ENCODE measurements around the gene HDAC4.

The HDAC4 gene

DNA sequence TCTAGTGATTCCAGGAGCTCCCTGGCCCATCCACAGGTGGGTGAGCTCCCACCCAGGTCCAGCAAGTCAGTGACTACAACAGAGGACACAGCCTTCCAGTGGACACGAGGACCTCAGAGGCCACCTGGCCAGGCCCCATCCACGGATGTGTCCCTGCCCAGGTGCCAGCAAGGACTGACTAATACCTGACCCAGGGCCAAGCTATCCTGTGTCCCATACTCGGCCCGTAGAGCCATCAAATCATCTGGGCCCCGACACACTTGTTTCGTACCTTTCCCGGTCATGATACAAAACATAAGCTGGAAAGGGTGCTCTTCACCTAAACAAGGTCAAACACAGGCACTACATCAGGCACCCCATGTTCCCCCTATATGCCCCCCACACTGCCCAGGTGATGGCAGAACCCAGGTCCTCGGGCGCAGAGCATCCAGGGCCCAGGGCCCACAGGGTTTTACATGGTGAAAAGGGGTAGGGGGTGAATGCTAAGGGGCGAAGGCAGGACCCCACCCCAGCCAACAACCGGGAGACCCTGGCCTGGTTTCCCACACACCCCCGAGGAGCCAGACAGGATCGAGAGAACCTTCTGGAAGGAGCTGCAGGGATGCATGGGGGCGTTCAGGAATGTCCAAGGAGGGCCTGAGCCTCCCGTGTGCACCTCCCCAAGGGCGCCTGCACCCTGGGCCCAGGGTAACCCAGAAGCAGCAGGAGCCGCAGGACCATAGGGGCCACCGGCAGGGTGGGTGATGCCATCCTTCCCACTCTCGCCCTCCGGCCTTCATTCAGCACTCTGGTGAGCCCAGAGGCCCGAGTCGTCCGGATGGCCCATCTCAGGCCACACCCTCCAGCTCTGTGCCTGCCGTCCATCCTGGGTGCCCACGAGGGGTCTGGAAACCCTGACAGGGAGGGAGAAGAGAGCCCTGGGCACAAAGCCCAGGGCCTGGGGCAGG is 94.3 kb downstream of the HDAC4 start:
- Histone ChIP-seq H3K27me3 (replicated peaks; ENCODE audit: insufficient read depth, low read length) (no peaks in the 10 kb centered on the region), H3K36me3 (replicated peaks; ENCODE audit: insufficient read depth, low read length) (no peaks in the 10 kb centered on the region), H2AFZ (ENCODE audit: low read length) (no peak overlapping the region), H3K4me3 (ENCODE audit: low read length) (no peak overlapping the region), H3K9me3 (replicated peaks; ENCODE audit: insufficient read depth, low read length) (no peaks in the 10 kb centered on the region), H3K4me2 (ENCODE audit: low read depth, low read length) (no peak overlapping the region), H3F3A (ENCODE audit: insufficient read depth, low read length) (no peaks in the 10 kb centered on the region), H3K4me1 (ENCODE audit: low read length) (no peaks in the 10 kb centered on the region), H3K79me2 (ENCODE audit: low read length) (peaks cover 94% of the 10 kb centered on the region), H3K9ac (ENCODE audit: low read length) (no peak overlapping the region), H3K27ac (ENCODE audit: low read length) (no peak overlapping the region), H4K20me1 (ENCODE audit: insufficient read depth, low read length) (no peaks in the 10 kb centered on the region), H3K9me2 (replicated peaks; ENCODE audit: insufficient read depth, low read length) (no peaks in the 10 kb centered on the region)
- DNase-seq: no peak
- TF ChIP-seq EZH2 (optimal IDR thresholded peaks at IDR 0.05; ENCODE audit: low read depth, low read length) (no peak), EZH2phosphoT487 (IDR thresholded peaks at IDR 0.05; ENCODE audit: low read length) (no peak)
- TF ChIP-seq, protein P1, sequence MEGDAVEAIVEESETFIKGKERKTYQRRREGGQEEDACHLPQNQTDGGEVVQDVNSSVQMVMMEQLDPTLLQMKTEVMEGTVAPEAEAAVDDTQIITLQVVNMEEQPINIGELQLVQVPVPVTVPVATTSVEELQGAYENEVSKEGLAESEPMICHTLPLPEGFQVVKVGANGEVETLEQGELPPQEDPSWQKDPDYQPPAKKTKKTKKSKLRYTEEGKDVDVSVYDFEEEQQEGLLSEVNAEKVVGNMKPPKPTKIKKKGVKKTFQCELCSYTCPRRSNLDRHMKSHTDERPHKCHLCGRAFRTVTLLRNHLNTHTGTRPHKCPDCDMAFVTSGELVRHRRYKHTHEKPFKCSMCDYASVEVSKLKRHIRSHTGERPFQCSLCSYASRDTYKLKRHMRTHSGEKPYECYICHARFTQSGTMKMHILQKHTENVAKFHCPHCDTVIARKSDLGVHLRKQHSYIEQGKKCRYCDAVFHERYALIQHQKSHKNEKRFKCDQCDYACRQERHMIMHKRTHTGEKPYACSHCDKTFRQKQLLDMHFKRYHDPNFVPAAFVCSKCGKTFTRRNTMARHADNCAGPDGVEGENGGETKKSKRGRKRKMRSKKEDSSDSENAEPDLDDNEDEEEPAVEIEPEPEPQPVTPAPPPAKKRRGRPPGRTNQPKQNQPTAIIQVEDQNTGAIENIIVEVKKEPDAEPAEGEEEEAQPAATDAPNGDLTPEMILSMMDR (IDR thresholded peaks at IDR 0.05; ENCODE audit: low read length): no peak

DNA sequence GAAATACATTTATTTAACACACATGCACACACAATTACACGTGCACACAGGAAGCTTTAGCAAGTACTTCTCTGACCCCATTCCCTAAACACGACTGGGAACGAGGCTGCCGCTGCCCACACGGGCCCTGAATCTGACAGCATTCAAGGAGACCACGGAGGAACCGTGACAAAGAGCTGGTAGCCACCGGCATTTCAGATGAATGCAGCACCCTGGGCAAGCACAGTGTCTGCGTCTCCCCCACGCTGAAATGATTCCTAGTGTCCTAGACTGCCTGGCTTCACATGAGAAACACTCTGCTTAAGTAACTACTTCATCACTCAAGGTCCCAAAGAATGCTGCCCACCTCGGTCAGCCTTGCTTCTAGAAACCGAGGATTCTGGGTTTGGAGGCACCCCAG is 95.0 kb downstream of the HDAC4 start:
- TF ChIP-seq, protein P1 (IDR thresholded peaks at IDR 0.05; ENCODE audit: low read length): no peak
- TF ChIP-seq EZH2 (optimal IDR thresholded peaks at IDR 0.05; ENCODE audit: low read depth, low read length): no peak
- Histone ChIP-seq H3K9me3 (replicated peaks; ENCODE audit: insufficient read depth, low read length) (no peaks in the 10 kb centered on the region), H3K4me3 (ENCODE audit: low read length) (no peak overlapping the region), H3K9ac (ENCODE audit: low read length) (no peak overlapping the region), H3K79me2 (ENCODE audit: low read length) (peaks cover 87% of the 10 kb centered on the region), H3K9me2 (replicated peaks; ENCODE audit: insufficient read depth, low read length) (no peaks in the 10 kb centered on the region), H3F3A (ENCODE audit: insufficient read depth, low read length) (no peaks in the 10 kb centered on the region), H3K27ac (ENCODE audit: low read length) (no peak overlapping the region), H3K36me3 (replicated peaks; ENCODE audit: insufficient read depth, low read length) (no peaks in the 10 kb centered on the region), H3K4me2 (ENCODE audit: low read depth, low read length) (no peak overlapping the region), H3K27me3 (replicated peaks; ENCODE audit: insufficient read depth, low read length) (no peaks in the 10 kb centered on the region), H4K20me1 (ENCODE audit: insufficient read depth, low read length) (no peaks in the 10 kb centered on the region), H3K4me1 (ENCODE audit: low read length) (no peaks in the 10 kb centered on the region), H2AFZ (ENCODE audit: low read length) (no peak overlapping the region)
- DNase-seq: no peak

DNA sequence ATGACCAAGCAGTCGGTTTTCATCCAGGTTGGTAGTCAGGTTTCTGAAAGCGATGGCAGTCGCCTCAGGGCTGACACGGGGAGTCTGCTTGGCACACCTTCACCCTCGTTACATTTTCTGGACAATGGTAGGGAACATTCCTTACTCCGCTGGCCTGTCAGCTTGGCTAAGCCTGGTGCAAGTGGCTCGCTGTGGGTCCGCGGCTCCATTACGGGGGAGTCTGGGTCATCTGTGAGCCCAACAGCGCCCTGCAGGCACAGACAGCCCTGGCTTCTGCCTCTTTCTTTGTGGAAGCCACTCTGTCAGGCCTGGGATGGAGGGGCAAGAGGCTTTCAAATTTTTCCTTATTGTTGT is 95.6 kb downstream of the HDAC4 start:
- H3K4me1 ChIP-seq (ENCODE audit: low read length): no peaks in the 10 kb centered on the region
- H3K9ac ChIP-seq (ENCODE audit: low read length): no peak overlapping the region
- H3K36me3 ChIP-seq (replicated peaks; ENCODE audit: insufficient read depth, low read length): no peaks in the 10 kb centered on the region
- no peak overlapping the region for H3K4me3 ChIP-seq (ENCODE audit: low read length)
- H4K20me1 ChIP-seq (ENCODE audit: insufficient read depth, low read length): no peaks in the 10 kb centered on the region
- no peak overlapping the region for H3K27ac ChIP-seq (ENCODE audit: low read length)
- H3K27me3 ChIP-seq (replicated peaks; ENCODE audit: insufficient read depth, low read length): no peaks in the 10 kb centered on the region
- no peak overlapping the region for H2AFZ ChIP-seq (ENCODE audit: low read length)
- H3K79me2 ChIP-seq (ENCODE audit: low read length): peaks cover 82% of the 10 kb centered on the region
- no peak for DNase-seq
- H3K9me3 ChIP-seq (replicated peaks; ENCODE audit: insufficient read depth, low read length): no peaks in the 10 kb centered on the region
- no peaks in the 10 kb centered on the region for H3K9me2 ChIP-seq (replicated peaks; ENCODE audit: insufficient read depth, low read length)
- no peaks in the 10 kb centered on the region for H3F3A ChIP-seq (ENCODE audit: insufficient read depth, low read length)
- TF ChIP-seq EZH2 (optimal IDR thresholded peaks at IDR 0.05; ENCODE audit: low read depth, low read length) (no peak), EZH2phosphoT487 (IDR thresholded peaks at IDR 0.05; ENCODE audit: low read length) (no peak)
- TF ChIP-seq, protein P1 (IDR thresholded peaks at IDR 0.05; ENCODE audit: low read length): no peak
- no peak overlapping the region for H3K4me2 ChIP-seq (ENCODE audit: low read depth, low read length)
